ENCODE measurements around the gene EIF4B. TPM values are rescaled to one million over a fixed set of nuclear protein-coding genes. Genes with fewer than 3 reads are reported as not detected.

Gene EIF4B
- total RNA-seq, 1 experiment from 2014 or later, result 809 TPM

DNA sequence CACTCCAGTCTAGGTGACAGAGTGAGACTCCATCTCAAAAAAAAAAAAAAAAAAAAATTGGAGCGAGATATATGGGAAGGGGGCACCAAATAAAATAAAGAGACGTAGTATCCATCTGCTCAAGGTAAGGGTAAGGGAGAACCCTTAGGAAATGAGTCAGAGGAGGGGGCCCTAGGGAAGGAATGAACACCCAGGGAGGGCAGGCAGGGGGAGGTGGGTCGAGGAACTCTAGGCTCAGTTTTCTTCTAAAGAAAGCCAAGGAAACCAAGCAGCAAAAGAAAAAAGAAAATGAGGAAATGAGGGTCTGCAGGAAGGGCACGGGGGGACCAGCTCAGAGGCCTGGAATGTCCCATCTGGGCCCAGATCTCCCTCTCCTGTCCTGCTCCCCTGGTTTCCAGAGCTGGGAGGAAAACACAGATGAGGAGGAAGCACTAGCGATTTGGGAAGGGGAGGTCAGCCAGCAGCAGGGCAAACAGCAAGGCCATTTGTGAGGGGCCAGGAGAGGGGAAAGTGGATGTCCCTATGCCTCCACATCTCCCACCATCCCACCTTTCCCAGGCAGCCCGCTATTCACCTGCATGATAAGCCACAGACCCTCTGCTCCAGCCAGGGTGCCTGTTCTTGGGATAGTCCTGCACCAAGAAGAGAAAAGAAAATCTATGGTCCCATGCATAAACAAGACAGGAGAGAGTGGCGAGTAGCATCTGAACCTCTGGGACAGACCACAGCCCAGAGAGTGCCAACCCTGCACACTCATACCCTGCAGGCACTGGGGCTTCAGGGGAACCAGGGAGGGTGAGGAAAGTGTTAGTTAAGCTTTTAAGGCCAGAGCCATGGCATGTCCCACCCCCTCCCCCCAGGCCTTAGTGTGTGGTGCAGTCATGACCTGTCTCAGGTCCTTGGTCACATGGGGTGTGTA lies 61.1 kb downstream of the EIF4B start:
- H3K4me1 ChIP-seq (ENCODE audit: control insufficient read depth in 1 of 2, insufficient read depth in 2 of 2, low read length in 2 of 2), result peaks cover 12 to 52% of the 10 kb centered on the region in 2 experiments
- no peaks in the 10 kb centered on the region for H3K9me3 ChIP-seq (ENCODE audit: control insufficient read depth in 1 of 2, insufficient read depth in 1 of 2, low read depth in 1 of 2, low read length in 2 of 2)
- ChIA-PET POLR2A (interaction anchor here (1.3 to 2.9 kb wide), 2 partner anchors 12 to 32 kb away, joined by 7 to 13 read pairs; partner anchors contain the start of gene SPRYD3), CTCF (interaction anchor here (0.5 to 3.9 kb wide), 9 partner anchors 13 to 404 kb away, joined by 3 to 110 read pairs (median 13); partner anchors contain the start of genes CSAD, IGFBP6 and ZNF740), RAD21 (ENCODE audit: low non-redundant PET in 1 of 2, low total read pairs in 2 of 2, uncharacterized antibody in 2 of 2, unreplicated experiment in 2 of 2) (interaction anchor here (1.3 to 3.2 kb wide), 4 partner anchors 30 to 92 kb away, joined by 3 to 30 read pairs (median 18); partner anchors contain the start of gene IGFBP6 (in 2 of the 2))
- H3K27ac ChIP-seq (ENCODE audit: low read depth, low read length), result peak overlapping the region; percentile 9; the same call in 1 of the 2 replicates
- no TSS peak for BruUV-seq (replicated peaks)
- H3K9me2 ChIP-seq (ENCODE audit: insufficient read depth), result no peaks in the 10 kb centered on the region
- no peak for DNase-seq (ENCODE audit: low read depth, low spot score)
- no peak overlapping the region for H3K4me3 ChIP-seq (replicated peaks in 1 of 2; ENCODE audit: low read depth in 1 of 2, low read length in 2 of 2)
- H3K9ac ChIP-seq (ENCODE audit: low read length), result no peak overlapping the region
- intact Hi-C loops (cut with micrococcal nuclease), result loop anchor here (1.0 to 10.0 kb wide), 2 partner anchors 92 to 217 kb away; no protein-coding TSS in a partner anchor
- H2AFZ ChIP-seq (ENCODE audit: low read depth, low read length, poor library complexity, severe bottlenecking), result no peak overlapping the region
- no peaks in the 10 kb centered on the region for H4K20me1 ChIP-seq (ENCODE audit: insufficient read depth)
- no peak for TF ChIP-seq EZH2 (IDR thresholded peaks at IDR 0.05)
- TF ChIP-seq, protein P1, sequence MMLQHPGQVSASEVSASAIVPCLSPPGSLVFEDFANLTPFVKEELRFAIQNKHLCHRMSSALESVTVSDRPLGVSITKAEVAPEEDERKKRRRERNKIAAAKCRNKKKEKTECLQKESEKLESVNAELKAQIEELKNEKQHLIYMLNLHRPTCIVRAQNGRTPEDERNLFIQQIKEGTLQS (IDR thresholded peaks at IDR 0.05), result no peak
- TF ChIP-seq ELF1 (IDR thresholded peaks at IDR 0.05; ENCODE audit: borderline replicate concordance, low read depth), result no peak
- no peak for TF ChIP-seq CBX3 (IDR thresholded peaks at IDR 0.05; ENCODE audit: low read depth)
- no peak for TF ChIP-seq POLR2AphosphoS5 (IDR thresholded peaks at IDR 0.05; ENCODE audit: low read depth, low read length)
- no peak for TF ChIP-seq EGR1 (IDR thresholded peaks at IDR 0.05; ENCODE audit: low read depth)
- TF ChIP-seq POLR2A (IDR thresholded peaks at IDR 0.05; ENCODE audit: borderline replicate concordance, extremely low read depth, insufficient read depth, insufficient read length), result no peak
- no peak for TF ChIP-seq SRF (IDR thresholded peaks at IDR 0.05; ENCODE audit: low read depth)
- TF ChIP-seq, protein P2, sequence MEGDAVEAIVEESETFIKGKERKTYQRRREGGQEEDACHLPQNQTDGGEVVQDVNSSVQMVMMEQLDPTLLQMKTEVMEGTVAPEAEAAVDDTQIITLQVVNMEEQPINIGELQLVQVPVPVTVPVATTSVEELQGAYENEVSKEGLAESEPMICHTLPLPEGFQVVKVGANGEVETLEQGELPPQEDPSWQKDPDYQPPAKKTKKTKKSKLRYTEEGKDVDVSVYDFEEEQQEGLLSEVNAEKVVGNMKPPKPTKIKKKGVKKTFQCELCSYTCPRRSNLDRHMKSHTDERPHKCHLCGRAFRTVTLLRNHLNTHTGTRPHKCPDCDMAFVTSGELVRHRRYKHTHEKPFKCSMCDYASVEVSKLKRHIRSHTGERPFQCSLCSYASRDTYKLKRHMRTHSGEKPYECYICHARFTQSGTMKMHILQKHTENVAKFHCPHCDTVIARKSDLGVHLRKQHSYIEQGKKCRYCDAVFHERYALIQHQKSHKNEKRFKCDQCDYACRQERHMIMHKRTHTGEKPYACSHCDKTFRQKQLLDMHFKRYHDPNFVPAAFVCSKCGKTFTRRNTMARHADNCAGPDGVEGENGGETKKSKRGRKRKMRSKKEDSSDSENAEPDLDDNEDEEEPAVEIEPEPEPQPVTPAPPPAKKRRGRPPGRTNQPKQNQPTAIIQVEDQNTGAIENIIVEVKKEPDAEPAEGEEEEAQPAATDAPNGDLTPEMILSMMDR (IDR thresholded peaks at IDR 0.05 in 2 of 3, conservative IDR thresholded peaks at IDR 0.05 in 1 of 3; ENCODE audit: borderline replicate concordance in 1 of 3, insufficient read depth in 1 of 3, low read depth in 2 of 3, low read length in 2 of 3), result no peak
- no peak for TF ChIP-seq ZBTB33 (IDR thresholded peaks at IDR 0.05; ENCODE audit: extremely low read depth, insufficient replicate concordance, low read length)
- no peak for TF ChIP-seq JUND (IDR thresholded peaks at IDR 0.05)
- TF ChIP-seq ZNF274 (IDR thresholded peaks at IDR 0.05; ENCODE audit: low read depth, low read length), result no peak
- no peak for TF ChIP-seq EZH2phosphoT487 (IDR thresholded peaks at IDR 0.05; ENCODE audit: borderline replicate concordance)
- TF ChIP-seq YY1 (IDR thresholded peaks at IDR 0.05; ENCODE audit: extremely low read depth, insufficient replicate concordance, low read depth, low read length), result no peak
- TF ChIP-seq ZFX (IDR thresholded peaks at IDR 0.05), result no peak
- no peak for TF ChIP-seq SIN3A (IDR thresholded peaks at IDR 0.05; ENCODE audit: low read depth)
- no peaks in the 10 kb centered on the region for H3K79me2 ChIP-seq (ENCODE audit: insufficient read depth, low read length)
- no peak for ATAC-seq
- peak overlapping the region; percentile 62 for H3K4me2 ChIP-seq (ENCODE audit: low read length)
- H3K27me3 ChIP-seq (ENCODE audit: insufficient read depth, low read length), result no peaks in the 10 kb centered on the region
- peaks cover 3 to 36% of the 10 kb centered on the region in 2 experiments; a peak in 3 of 4 replicates for H3K36me3 ChIP-seq (ENCODE audit: control insufficient read depth in 1 of 2, insufficient read depth in 2 of 2, low read length in 2 of 2)

Measured in HCT116 (cell line).